K562 (cell line): ENCODE measurements around the gene PEX6.

ENCODE experiments used
- CSDE1 ChIP-seq, 2 experiments: fragments of 450-650 bp; IDR thresholded peaks; 2 replicates each; pipeline ENCODE4 v1.6.1; 2016; ENCODE audit warnings: mild to moderate bottlenecking in 1 of 2
- CTCF ChIP-seq, 3 experiments: IDR thresholded peaks in 2 of 3; conservative IDR thresholded peaks in 1 of 3; 2 replicates each; pipeline ENCODE4 v1.5.1; 2011 to 2012; ENCODE audit warnings: low read length in 3 of 3, mild to moderate bottlenecking in 3 of 3, control low read depth in 2 of 3, improper control_type of control experiment in 1 of 3, inconsistent platforms in 1 of 3, low read depth in 1 of 3, mixed read lengths in 1 of 3, moderate library complexity in 1 of 3; ENCODE audit not compliant: insufficient read depth in 2 of 3
- EZH2 ChIP-seq: IDR thresholded peaks from 2 replicates; pipeline ENCODE4 v1.6.1; 2012; ENCODE audit warnings: low read depth, mild to moderate bottlenecking, inconsistent platforms, low read length, borderline replicate concordance
- HCFC1 ChIP-seq: IDR thresholded peaks from 2 replicates; pipeline ENCODE4 v1.6.1; 2012; ENCODE audit warnings: low read depth, low read length, improper control_type of control experiment
- NR2C2 ChIP-seq, 2 experiments: fragments of 200-800 bp in 1 of 2; sonication (Bioruptor generic) in 1 of 2; sonication (generic) in 1 of 2; formaldehyde crosslinking in 1 of 2; IDR thresholded peaks; 2 replicates each; pipeline versions ENCODE4 v1.6.1 to v1.8.0; 2016 to 2022; ENCODE audit warnings: mild to moderate bottlenecking in 1 of 2, missing compliant biosample characterization in 1 of 2, missing genetic modification characterization in 1 of 2, missing genetic modification reagents in 1 of 2
- SRSF7 ChIP-seq: fragments of 200-400 bp; formaldehyde crosslinking; optimal IDR thresholded peaks from 2 replicates; pipeline ENCODE3; 2017; ENCODE audit warnings: mild to moderate bottlenecking, low read depth, low read length
- TCF7 ChIP-seq: sonication (generic); IDR thresholded peaks from 2 replicates; pipeline ENCODE4 v1.6.1; 2016; ENCODE audit warnings: antibody characterized with exemption, borderline replicate concordance
- YY1 ChIP-seq, 3 experiments: IDR thresholded peaks; 2 replicates each; pipeline ENCODE4 v1.6.1; 2011; ENCODE audit warnings: low read length in 2 of 3, mild to moderate bottlenecking in 2 of 3, moderate library complexity in 2 of 3, borderline replicate concordance in 1 of 3, control low read depth in 1 of 3, low read depth in 1 of 3; ENCODE audit not compliant: insufficient read depth in 3 of 3, insufficient replicate concordance in 2 of 3, control insufficient read depth in 1 of 3, insufficient read length in 1 of 3; ENCODE audit errors: extremely low read depth in 1 of 3
- ZNF121 ChIP-seq: sonication (generic); formaldehyde crosslinking; conservative IDR thresholded peaks from 2 replicates; pipeline ENCODE4 v1.8.0; 2022; ENCODE audit warnings: missing genetic modification reagents
- ZNF324 ChIP-seq: fragments of 250-450 bp; sonication (Bioruptor Pico); IDR thresholded peaks from 2 replicates; pipeline ENCODE4 v1.4.0; 2020; ENCODE audit warnings: mild to moderate bottlenecking
- ZNF780A ChIP-seq: fragments of 250-450 bp; sonication (Bioruptor Pico); IDR thresholded peaks from 2 replicates; pipeline ENCODE4 v1.5.0; 2021; ENCODE audit warnings: mild to moderate bottlenecking
- TF ChIP-seq, protein P1 (sequence below): fragments of 450-650 bp; formaldehyde crosslinking; IDR thresholded peaks from 2 replicates; pipeline ENCODE4 v1.4.0; 2020; ENCODE audit warnings: mild to moderate bottlenecking, mixed read lengths
- TF ChIP-seq, protein P2 (sequence below), 2 experiments: fragments of 200-800 bp in 1 of 2; sonication (Bioruptor generic) in 1 of 2; sonication (generic) in 1 of 2; formaldehyde crosslinking in 1 of 2; IDR thresholded peaks in 1 of 2; conservative IDR thresholded peaks in 1 of 2; 2 replicates each; pipeline versions ENCODE4 v1.5.0 to v1.6.1; 2016 to 2020; ENCODE audit warnings: missing compliant biosample characterization in 1 of 2, missing genetic modification characterization in 1 of 2, missing genetic modification reagents in 1 of 2
- TF ChIP-seq, protein P3 (sequence below): sonication (generic); formaldehyde crosslinking; IDR thresholded peaks from 2 replicates; pipeline ENCODE4 v1.8.0; 2022; ENCODE audit warnings: mild to moderate bottlenecking, low read depth, missing genetic modification reagents

- TF ChIP-seq ZNF121 (CRISPR knock-in tag) (no peak), CSDE1 (IDR thresholded peaks at IDR 0.05) (no peak), NR2C2 (CRISPR knock-in tag; IDR thresholded peaks at IDR 0.05) (no peak), NR2C2 (tag; IDR thresholded peaks at IDR 0.05) (no peak), CTCF (IDR thresholded peaks at IDR 0.05 in 2 of 3, conservative IDR thresholded peaks at IDR 0.05 in 1 of 3; ENCODE audit: insufficient read depth in 2 of 3, low read depth in 1 of 3, low read length in 3 of 3) (no peak), ZNF324 (no peak), SRSF7 (no peak), ZNF780A (CRISPR knock-in tag) (no peak), YY1 (IDR thresholded peaks at IDR 0.05; ENCODE audit: borderline replicate concordance in 1 of 3, control insufficient read depth in 1 of 3, extremely low read depth in 1 of 3, insufficient read depth in 3 of 3, insufficient read length in 1 of 3, insufficient replicate concordance in 2 of 3, low read depth in 1 of 3, low read length in 2 of 3) (no peak), EZH2 (no peak), TCF7 (no peak), HCFC1 (no peak)
- TF ChIP-seq, protein P1, sequence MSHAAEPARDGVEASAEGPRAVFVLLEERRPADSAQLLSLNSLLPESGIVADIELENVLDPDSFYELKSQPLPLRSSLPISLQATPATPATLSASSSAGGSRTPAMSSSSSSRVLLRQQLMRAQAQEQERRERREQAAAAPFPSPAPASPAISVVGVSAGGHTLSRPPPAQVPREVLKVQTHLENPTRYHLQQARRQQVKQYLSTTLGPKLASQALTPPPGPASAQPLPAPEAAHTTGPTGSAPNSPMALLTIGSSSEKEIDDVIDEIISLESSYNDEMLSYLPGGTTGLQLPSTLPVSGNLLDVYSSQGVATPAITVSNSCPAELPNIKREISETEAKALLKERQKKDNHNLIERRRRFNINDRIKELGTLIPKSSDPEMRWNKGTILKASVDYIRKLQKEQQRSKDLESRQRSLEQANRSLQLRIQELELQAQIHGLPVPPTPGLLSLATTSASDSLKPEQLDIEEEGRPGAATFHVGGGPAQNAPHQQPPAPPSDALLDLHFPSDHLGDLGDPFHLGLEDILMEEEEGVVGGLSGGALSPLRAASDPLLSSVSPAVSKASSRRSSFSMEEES (CRISPR knock-in tag): no peak
- TF ChIP-seq, protein P2, sequence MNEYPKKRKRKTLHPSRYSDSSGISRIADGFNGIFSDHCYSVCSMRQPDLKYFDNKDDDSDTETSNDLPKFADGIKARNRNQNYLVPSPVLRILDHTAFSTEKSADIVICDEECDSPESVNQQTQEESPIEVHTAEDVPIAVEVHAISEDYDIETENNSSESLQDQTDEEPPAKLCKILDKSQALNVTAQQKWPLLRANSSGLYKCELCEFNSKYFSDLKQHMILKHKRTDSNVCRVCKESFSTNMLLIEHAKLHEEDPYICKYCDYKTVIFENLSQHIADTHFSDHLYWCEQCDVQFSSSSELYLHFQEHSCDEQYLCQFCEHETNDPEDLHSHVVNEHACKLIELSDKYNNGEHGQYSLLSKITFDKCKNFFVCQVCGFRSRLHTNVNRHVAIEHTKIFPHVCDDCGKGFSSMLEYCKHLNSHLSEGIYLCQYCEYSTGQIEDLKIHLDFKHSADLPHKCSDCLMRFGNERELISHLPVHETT (CRISPR knock-in tag; conservative IDR thresholded peaks at IDR 0.05 in 1 of 2, IDR thresholded peaks at IDR 0.05 in 1 of 2): no peak
- TF ChIP-seq, protein P3, sequence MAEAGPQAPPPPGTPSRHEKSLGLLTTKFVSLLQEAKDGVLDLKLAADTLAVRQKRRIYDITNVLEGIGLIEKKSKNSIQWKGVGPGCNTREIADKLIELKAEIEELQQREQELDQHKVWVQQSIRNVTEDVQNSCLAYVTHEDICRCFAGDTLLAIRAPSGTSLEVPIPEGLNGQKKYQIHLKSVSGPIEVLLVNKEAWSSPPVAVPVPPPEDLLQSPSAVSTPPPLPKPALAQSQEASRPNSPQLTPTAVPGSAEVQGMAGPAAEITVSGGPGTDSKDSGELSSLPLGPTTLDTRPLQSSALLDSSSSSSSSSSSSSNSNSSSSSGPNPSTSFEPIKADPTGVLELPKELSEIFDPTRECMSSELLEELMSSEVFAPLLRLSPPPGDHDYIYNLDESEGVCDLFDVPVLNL: no peak
Measured at GRCh38 chr6:42973926-42974325, 5.1 kb downstream of the PEX6 start.
